GDM1 (cell line): ENCODE data around the gene ZNF157.
"Not testable (repeated sequence)": the region's sequence is repeated elsewhere in the genome, so short reads cannot be mapped to it uniquely, and the experiment has no call there.

ENCODE experiments used
- DNase-seq: peaks from one replicate; lab custom pipeline; 2025; lab: John Stamatoyannopoulos, UW

ZNF157 gene

GRCh38 chrX:47370278-47370677 is at the start of gene ZNF157:
TSS of gene ZNF157 (plus strand) at chrX:47370578. CDS start at chrX:47370669, 91 bp downstream.
- no peak for DNase-seq

- DNase-seq = no peak
These were observed 49.0 kb upstream of the ZNF157 start for GRCh38 chrX:47321386-47321785.

- no peak for DNase-seq
These were observed 48.5 kb upstream of the ZNF157 start for GRCh38 chrX:47321823-47322371.

GRCh38 chrX:47327902-47328301 is 42.5 kb upstream of the ZNF157 start:
- DNase-seq = no peak

GRCh38 chrX:47332729-47333128 is 37.6 kb upstream of the ZNF157 start:
- DNase-seq = not testable (repeated sequence)

GRCh38 chrX:47351706-47352105 is 18.7 kb upstream of the ZNF157 start:
- DNase-seq = no peak

- no peak for DNase-seq
These were observed 11.9 kb upstream of the ZNF157 start for GRCh38 chrX:47358387-47359065.

- no peak for DNase-seq
These were observed 9.8 kb upstream of the ZNF157 start for GRCh38 chrX:47360423-47361179.

GRCh38 chrX:47361538-47362511 is 8.6 kb upstream of the ZNF157 start:
- no peak for DNase-seq

GRCh38 chrX:47366041-47366722 is 4.2 kb upstream of the ZNF157 start:
- no peak for DNase-seq

- DNase-seq = no peak
These were observed 2.8 kb downstream of the ZNF157 start for GRCh38 chrX:47373198-47373597.

GRCh38 chrX:47380268-47380667 is 9.9 kb downstream of the ZNF157 start:
- no peak for DNase-seq

GRCh38 chrX:47380837-47381236 is 10.5 kb downstream of the ZNF157 start:
- not testable (repeated sequence) for DNase-seq

GRCh38 chrX:47384502-47384901 is 14.1 kb downstream of the ZNF157 start:
- DNase-seq = peak; percentile 40

- DNase-seq = no peak
These were observed 20.4 kb downstream of the ZNF157 start for GRCh38 chrX:47390780-47391179.

GRCh38 chrX:47413179-47413594 is 42.8 kb downstream of the ZNF157 start:
- no peak for DNase-seq

- no peak for DNase-seq
These were observed 49.9 kb downstream of the ZNF157 start for GRCh38 chrX:47420265-47420664.

GRCh38 chrX:47420962-47421361 is 50.6 kb downstream of the ZNF157 start:
- no peak for DNase-seq

- no peak for DNase-seq
These were observed 52.1 kb downstream of the ZNF157 start for GRCh38 chrX:47422444-47422843.

- DNase-seq = no peak
These were observed 60.5 kb downstream of the ZNF157 start for GRCh38 chrX:47430925-47431324.

- no peak for DNase-seq
These were observed 76.1 kb downstream of the ZNF157 start for GRCh38 chrX:47446431-47446830.
